Gastrocnemius medialis (tissue), 4 donors: ENCODE results near the gene KIF26B. TPM values are rescaled to one million over a fixed set of nuclear protein-coding genes. Genes with fewer than 3 reads are reported as not detected.

Experiments used
- ATAC-seq, 2 donors: fragments of 150-250 bp; one replicate each; pipeline ENCODE4 v1.9.1; 2016
- DNase-seq, 2 donors: peaks; one replicate each; pipeline ENCODE4 v3.0.0-alpha.2; 2019
- H3K27ac ChIP-seq, 4 donors: fragments of 200-600 bp; sonication (generic); 1 replicate in 1 of 4; 2 replicates in 3 of 4; pipeline ENCODE4 v1.5.1; 2016 to 2018; ENCODE audit warnings: mild to moderate bottlenecking in 2 of 4, moderate library complexity in 1 of 4
- H3K27me3 ChIP-seq, 3 donors: fragments of 200-600 bp; sonication (generic) in 2 of 3; 1 replicate in 1 of 3; 2 replicates in 2 of 3; pipeline versions ENCODE4 v1.5.1 to v1.6.0; 2016 to 2019; ENCODE audit warnings: mild to moderate bottlenecking in 1 of 3, moderate library complexity in 1 of 3
- H3K36me3 ChIP-seq, 2 donors: fragments of 200-600 bp; sonication (generic) in 1 of 2; one replicate each; pipeline ENCODE4 v1.5.1; 2017 to 2018
- H3K4me1 ChIP-seq, 2 donors: fragments of 200-600 bp; sonication (generic) in 1 of 2; one replicate each; pipeline ENCODE4 v1.5.1; 2016 to 2017; ENCODE audit warnings: mild to moderate bottlenecking in 2 of 2
- H3K4me3 ChIP-seq, 4 donors: fragments of 200-600 bp; sonication (generic) in 3 of 4; 1 replicate in 1 of 4; 2 replicates in 3 of 4; pipeline ENCODE4 v1.5.1; 2016 to 2019; ENCODE audit warnings: mild to moderate bottlenecking in 2 of 4
- H3K9me3 ChIP-seq, 3 donors: fragments of 200-600 bp; sonication (generic) in 2 of 3; 1 replicate in 1 of 3; 2 replicates in 2 of 3; pipeline ENCODE4 v1.5.1; 2016 to 2019
- POLR2A ChIP-seq, 2 donors: fragments of 450-650 bp; IDR thresholded peaks; one replicate each; pipeline ENCODE4 v1.6.1; 2017; ENCODE audit warnings: antibody characterized with exemption in 2 of 2, mild to moderate bottlenecking in 2 of 2, moderate library complexity in 2 of 2
- in situ Hi-C, 4 donors: fragments of 200-750 bp; cut with MboI; loops; one replicate each; pipeline versions ENCODE4 v1.15.0 to v1.8.0; 2017; ENCODE audit warnings: low sequenced_read_pairs in 4 of 4
- intact Hi-C: fragments of 100-400 bp; cut with DNase I; formaldehyde crosslinking; loops from one replicate; pipeline ENCODE4 v1.15.1; 2023; ENCODE audit warnings: low total_unique reads
- total RNA-seq, 4 donors: library from RNA; depleted of rRNA; stranded (reverse); fragments of >200 nt; gene quantifications; one replicate each; pipeline versions ENCODE4 v1.1.0 to v1.2.3, GENCODE V29; 2016
- TF ChIP-seq, protein P1 (sequence below), 5 experiments: fragments of 450-650 bp in 3 of 5; fragments of 200-600 bp in 2 of 5; sonication (generic) in 2 of 5; IDR thresholded peaks in 4 of 5; conservative IDR thresholded peaks in 1 of 5; 1 replicate in 4 of 5; 2 replicates in 1 of 5; pipeline ENCODE4 v1.5.1; 2016 to 2019; ENCODE audit warnings: antibody characterized with exemption in 5 of 5, mild to moderate bottlenecking in 3 of 5, moderate library complexity in 3 of 5

Gene KIF26B
- total RNA-seq, 4 donors from 2014 or later: 0.02 to 0.20 (median 0.10) TPM; not detected in 1

DNA sequence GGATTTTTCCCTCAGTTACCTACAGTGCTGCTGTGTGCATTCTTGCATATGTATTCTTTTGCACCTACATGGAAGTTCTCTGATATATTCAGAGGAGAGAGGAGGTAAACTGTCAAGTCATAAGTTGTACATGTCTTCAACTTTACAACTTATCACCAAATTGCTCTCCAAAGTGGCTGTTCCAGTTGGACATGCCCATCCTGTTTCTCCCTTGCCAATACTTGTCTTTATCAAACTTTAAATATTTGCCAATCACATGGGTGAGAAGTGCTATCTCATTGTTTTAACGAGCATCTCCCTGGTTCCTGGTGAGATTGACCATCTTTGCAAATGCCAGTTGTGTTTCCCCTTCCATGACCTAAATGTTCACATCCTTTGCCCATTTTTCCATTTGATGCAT lies 88.2 kb downstream of the KIF26B start:
- Histone ChIP-seq H3K4me1 (no peaks in the 10 kb centered on the region), H3K4me3 (no peak overlapping the region), H3K36me3 (no peaks in the 10 kb centered on the region), H3K27me3 (no peaks in the 10 kb centered on the region), H3K9me3 (no peaks in the 10 kb centered on the region), H3K27ac (no peak overlapping the region)
- no peak for ATAC-seq
- in situ Hi-C loops: no loop called here
- DNase-seq: no peak
- intact Hi-C loops: no loop called here
- no peak for TF ChIP-seq POLR2A (IDR thresholded peaks at IDR 0.05)
- TF ChIP-seq, protein P1, sequence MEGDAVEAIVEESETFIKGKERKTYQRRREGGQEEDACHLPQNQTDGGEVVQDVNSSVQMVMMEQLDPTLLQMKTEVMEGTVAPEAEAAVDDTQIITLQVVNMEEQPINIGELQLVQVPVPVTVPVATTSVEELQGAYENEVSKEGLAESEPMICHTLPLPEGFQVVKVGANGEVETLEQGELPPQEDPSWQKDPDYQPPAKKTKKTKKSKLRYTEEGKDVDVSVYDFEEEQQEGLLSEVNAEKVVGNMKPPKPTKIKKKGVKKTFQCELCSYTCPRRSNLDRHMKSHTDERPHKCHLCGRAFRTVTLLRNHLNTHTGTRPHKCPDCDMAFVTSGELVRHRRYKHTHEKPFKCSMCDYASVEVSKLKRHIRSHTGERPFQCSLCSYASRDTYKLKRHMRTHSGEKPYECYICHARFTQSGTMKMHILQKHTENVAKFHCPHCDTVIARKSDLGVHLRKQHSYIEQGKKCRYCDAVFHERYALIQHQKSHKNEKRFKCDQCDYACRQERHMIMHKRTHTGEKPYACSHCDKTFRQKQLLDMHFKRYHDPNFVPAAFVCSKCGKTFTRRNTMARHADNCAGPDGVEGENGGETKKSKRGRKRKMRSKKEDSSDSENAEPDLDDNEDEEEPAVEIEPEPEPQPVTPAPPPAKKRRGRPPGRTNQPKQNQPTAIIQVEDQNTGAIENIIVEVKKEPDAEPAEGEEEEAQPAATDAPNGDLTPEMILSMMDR (IDR thresholded peaks at IDR 0.05 in 4 of 5, conservative IDR thresholded peaks at IDR 0.05 in 1 of 5): no peak

DNA sequence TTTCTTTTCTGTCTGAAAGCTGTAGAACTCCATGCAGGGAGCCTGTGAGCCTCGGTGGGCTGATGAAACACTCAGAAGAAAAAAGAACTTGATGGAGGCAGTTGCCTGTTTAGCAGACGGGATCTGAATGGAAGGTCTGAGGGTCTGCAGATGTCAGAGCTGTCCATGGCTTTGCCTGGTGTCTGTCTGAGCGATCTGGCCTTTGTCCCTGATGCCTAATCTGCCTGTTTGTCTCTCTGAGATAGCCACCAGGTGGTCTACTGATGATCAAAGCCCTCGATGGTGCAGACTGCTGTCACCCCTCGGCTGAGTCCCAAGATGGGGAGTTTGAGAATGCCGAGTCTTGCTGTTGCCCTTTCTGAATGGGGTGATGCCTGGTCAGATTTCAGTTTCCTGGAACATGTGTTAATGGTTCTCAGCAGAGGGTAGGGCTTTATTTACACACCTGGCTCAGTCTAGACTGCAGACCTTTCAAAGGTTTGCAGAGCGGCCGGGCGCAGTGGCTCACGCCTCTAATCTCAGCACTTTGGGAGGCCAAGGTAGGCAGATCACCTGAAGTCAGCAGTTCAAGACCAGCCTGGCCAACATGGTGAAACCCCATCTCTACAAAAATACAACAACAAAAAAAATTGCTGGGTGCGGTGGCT lies 90.4 kb downstream of the KIF26B start:
- H3K4me1 ChIP-seq: no peaks in the 10 kb centered on the region
- in situ Hi-C loops: no loop called here
- DNase-seq (no peak), ATAC-seq (no peak)
- H3K27me3 ChIP-seq: no peaks in the 10 kb centered on the region
- H3K9me3 ChIP-seq: no peaks in the 10 kb centered on the region
- H3K4me3 ChIP-seq: no peak overlapping the region
- TF ChIP-seq POLR2A (IDR thresholded peaks at IDR 0.05): no peak
- TF ChIP-seq, protein P1 (IDR thresholded peaks at IDR 0.05 in 4 of 5, conservative IDR thresholded peaks at IDR 0.05 in 1 of 5): no peak
- intact Hi-C loops: no loop called here
- no peak overlapping the region for H3K27ac ChIP-seq
- H3K36me3 ChIP-seq: no peaks in the 10 kb centered on the region

DNA sequence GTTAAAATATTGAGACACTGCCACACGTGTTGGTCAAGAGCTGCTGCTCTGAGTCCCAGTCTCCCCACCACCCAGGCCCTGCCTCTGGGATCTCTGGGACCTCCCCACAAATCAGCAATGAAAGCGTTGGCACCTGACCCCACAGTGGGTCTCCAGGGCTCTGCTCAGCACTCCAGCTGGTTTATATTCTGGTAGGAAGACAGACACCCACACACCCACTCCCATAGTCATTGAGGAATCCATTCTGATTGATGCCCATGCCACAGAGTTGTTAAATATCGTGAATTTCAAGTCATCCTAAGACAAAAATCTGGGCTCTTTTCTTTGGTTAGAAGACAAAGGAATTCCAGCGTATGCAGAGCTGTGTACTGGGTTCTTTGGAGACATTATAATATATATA lies 91.6 kb downstream of the KIF26B start:
- Histone ChIP-seq H3K27me3 (no peaks in the 10 kb centered on the region), H3K27ac (no peak overlapping the region), H3K9me3 (no peaks in the 10 kb centered on the region), H3K36me3 (no peaks in the 10 kb centered on the region), H3K4me1 (no peaks in the 10 kb centered on the region), H3K4me3 (no peak overlapping the region)
- intact Hi-C loops (no loop called here), in situ Hi-C loops (no loop called here)
- no peak for TF ChIP-seq POLR2A (IDR thresholded peaks at IDR 0.05)
- TF ChIP-seq, protein P1 (IDR thresholded peaks at IDR 0.05 in 4 of 5, conservative IDR thresholded peaks at IDR 0.05 in 1 of 5): no peak
- no peak for ATAC-seq
- no peak for DNase-seq

- TF ChIP-seq POLR2A (IDR thresholded peaks at IDR 0.05): no peak
- TF ChIP-seq, protein P1 (IDR thresholded peaks at IDR 0.05 in 4 of 5, conservative IDR thresholded peaks at IDR 0.05 in 1 of 5): no peak
- in situ Hi-C loops: no loop called here
- Histone ChIP-seq H3K4me1 (no peaks in the 10 kb centered on the region), H3K4me3 (no peak overlapping the region), H3K27me3 (no peaks in the 10 kb centered on the region), H3K27ac (no peak overlapping the region), H3K9me3 (peaks cover 0 to under 1% (median 0%) of the 10 kb centered on the region in 3 donors), H3K36me3 (no peaks in the 10 kb centered on the region)
- no peak for DNase-seq
- no peak for ATAC-seq
- intact Hi-C loops: no loop called here
Measured at GRCh38 chr1:245247356-245247755, 92.6 kb downstream of the KIF26B start.

DNA sequence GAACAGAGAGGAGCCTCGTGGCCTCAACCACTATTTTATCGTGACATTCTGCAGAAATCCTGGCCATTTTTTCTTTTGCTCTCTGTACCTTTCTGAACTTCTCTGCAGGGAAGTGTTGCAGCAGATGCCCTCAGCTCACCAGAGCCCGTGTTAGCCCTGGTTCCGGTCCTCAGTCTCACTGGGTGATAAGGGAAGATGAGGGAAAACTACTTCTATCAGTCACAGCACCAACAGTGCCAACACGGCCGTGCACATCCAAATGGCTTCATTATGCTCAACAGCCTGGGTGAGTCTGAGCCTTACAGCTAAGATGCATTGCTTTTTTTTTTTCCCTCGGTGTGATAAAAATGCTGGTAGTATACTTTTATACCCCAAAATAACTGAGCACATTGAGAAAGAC lies 93.0 kb downstream of the KIF26B start:
- in situ Hi-C loops: no loop called here
- Histone ChIP-seq H3K27me3 (no peaks in the 10 kb centered on the region), H3K36me3 (no peaks in the 10 kb centered on the region), H3K4me1 (no peaks in the 10 kb centered on the region), H3K4me3 (no peak overlapping the region), H3K9me3 (peaks cover 0 to 4% (median 0%) of the 10 kb centered on the region in 3 donors), H3K27ac (no peak overlapping the region)
- ATAC-seq (no peak), DNase-seq (no peak)
- intact Hi-C loops: no loop called here
- TF ChIP-seq, protein P1 (IDR thresholded peaks at IDR 0.05 in 4 of 5, conservative IDR thresholded peaks at IDR 0.05 in 1 of 5): no peak
- no peak for TF ChIP-seq POLR2A (IDR thresholded peaks at IDR 0.05)
